Measurements from ENCODE around the gene FAM131A. TPM values are rescaled to one million over a fixed set of nuclear protein-coding genes. Genes with fewer than 3 reads are reported as not detected.

Gene FAM131A
- total RNA-seq, 1 donor from 2014 or later = 13.9 TPM

DNA sequence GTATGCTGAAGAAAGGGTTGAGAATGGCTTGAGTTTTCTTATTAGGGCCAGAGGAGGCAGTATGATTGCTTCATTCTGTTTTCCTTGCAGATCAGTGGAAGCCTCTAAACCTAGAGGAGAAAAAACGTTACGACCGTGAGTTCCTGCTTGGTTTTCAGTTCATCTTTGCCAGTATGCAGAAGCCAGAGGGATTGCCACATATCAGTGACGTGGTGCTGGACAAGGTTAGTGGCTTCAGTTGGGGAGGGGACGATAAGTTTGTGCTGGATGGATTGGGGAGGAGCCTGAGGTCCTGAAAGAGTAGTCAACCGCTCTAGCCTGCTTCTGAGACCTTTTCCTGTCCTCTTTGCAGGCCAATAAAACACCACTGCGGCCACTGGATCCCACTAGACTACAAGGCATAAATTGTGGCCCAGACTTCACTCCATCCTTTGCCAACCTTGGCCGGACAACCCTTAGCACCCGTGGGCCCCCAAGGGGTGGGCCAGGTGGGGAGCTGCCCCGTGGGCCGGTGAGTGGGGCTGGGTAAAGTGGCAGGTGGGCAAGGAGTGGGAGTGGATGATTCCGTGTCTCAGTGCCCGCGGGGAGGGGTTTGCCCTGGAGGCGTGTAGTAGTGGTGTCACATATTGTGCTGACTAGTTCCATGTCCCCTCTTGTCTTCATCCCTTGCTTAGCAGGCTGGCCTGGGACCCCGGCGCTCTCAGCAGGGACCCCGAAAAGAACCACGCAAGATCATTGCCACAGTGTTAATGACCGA is 14.5 kb upstream of the FAM131A start:
- no peak for DNase-seq (ENCODE audit: low spot score)
- H3K9me3 Mint-ChIP-seq = no peaks in the 10 kb centered on the region
- H3K27ac Mint-ChIP-seq = no peak overlapping the region
- intact Hi-C loops (cut with micrococcal nuclease) = no loop called here
- peaks cover 95% of the 10 kb centered on the region for H3K36me3 Mint-ChIP-seq (ENCODE audit: low read depth)
- H3K27me3 Mint-ChIP-seq (ENCODE audit: low read depth) = no peaks in the 10 kb centered on the region
- H3K4me1 Mint-ChIP-seq (ENCODE audit: low read depth) = peaks cover 19% of the 10 kb centered on the region
- no peak overlapping the region for H3K4me3 Mint-ChIP-seq (ENCODE audit: low read depth)

DNA sequence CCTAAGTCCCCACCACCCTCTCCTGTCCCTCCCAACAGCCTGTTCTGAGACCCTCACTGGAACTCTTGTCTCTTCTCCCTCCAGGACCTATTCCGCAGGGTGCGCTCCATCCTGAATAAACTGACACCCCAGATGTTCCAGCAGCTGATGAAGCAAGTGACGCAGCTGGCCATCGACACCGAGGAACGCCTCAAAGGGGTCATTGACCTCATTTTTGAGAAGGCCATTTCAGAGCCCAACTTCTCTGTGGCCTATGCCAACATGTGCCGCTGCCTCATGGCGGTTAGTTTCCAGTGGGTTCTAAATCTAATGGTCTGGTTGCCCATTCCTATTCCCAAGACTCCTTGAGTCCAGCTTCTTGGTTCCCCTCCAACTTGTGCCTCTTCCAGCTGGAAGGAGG is 13.7 kb upstream of the FAM131A start:
- Mint-ChIP-seq H3K9me3 (no peaks in the 10 kb centered on the region), H3K4me3 (ENCODE audit: low read depth) (no peak overlapping the region), H3K27me3 (ENCODE audit: low read depth) (no peaks in the 10 kb centered on the region), H3K27ac (no peak overlapping the region), H3K4me1 (ENCODE audit: low read depth) (peaks cover 20% of the 10 kb centered on the region), H3K36me3 (ENCODE audit: low read depth) (peaks cover 99% of the 10 kb centered on the region)
- intact Hi-C loops (cut with micrococcal nuclease) = no loop called here
- no peak for DNase-seq (ENCODE audit: low spot score)

DNA sequence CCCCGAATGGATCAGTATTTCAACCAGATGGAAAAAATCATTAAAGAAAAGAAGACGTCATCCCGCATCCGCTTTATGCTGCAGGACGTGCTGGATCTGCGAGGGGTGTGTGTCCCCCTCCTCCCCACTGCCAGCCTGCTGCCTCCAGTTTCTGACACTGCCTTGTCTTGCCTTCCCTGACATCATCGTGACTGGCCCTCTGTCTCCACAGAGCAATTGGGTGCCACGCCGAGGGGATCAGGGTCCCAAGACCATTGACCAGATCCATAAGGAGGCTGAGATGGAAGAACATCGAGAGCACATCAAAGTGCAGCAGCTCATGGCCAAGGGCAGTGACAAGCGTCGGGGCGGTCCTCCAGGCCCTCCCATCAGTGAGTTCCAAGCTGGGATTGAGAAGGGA is 12.1 kb upstream of the FAM131A start:
- H3K9me3 Mint-ChIP-seq = no peaks in the 10 kb centered on the region
- no peak for DNase-seq (ENCODE audit: low spot score)
- peaks cover 98% of the 10 kb centered on the region for H3K36me3 Mint-ChIP-seq (ENCODE audit: low read depth)
- peaks cover 17% of the 10 kb centered on the region for H3K4me1 Mint-ChIP-seq (ENCODE audit: low read depth)
- intact Hi-C loops (cut with micrococcal nuclease) = no loop called here
- H3K27me3 Mint-ChIP-seq (ENCODE audit: low read depth) = no peaks in the 10 kb centered on the region
- peak overlapping the region; percentile 64 for H3K27ac Mint-ChIP-seq
- no peak overlapping the region for H3K4me3 Mint-ChIP-seq (ENCODE audit: low read depth)

DNA sequence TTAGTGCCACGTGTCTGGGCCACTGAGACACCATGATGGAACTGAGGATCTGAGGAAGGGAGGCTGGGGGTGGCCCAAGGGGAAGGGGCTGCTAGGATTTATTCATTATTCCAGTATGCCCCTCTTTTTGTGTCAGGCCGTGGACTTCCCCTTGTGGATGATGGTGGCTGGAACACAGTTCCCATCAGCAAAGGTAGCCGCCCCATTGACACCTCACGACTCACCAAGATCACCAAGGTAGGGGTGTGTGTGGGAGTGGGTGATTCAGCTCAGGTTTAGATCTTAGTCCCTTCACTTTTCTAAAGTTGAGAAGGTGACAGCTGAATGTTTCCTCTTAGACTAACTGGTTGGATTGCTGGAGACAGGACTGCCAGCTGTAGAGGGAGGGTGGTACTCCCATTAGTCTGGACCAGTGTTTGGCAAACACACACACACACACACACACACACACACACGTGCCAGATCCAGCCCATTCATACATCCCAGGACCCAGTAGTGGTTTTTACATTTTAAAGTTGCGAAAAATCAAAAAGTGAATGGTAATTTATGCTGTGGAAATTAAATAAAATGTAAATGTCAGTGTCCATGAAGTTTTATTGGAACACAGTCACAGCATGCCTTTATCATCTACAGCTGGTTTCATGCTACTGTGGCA is 11.6 kb upstream of the FAM131A start:
- H3K27ac Mint-ChIP-seq = peak overlapping the region; percentile 59
- peaks cover 97% of the 10 kb centered on the region for H3K36me3 Mint-ChIP-seq (ENCODE audit: low read depth)
- peaks cover 17% of the 10 kb centered on the region for H3K4me1 Mint-ChIP-seq (ENCODE audit: low read depth)
- H3K4me3 Mint-ChIP-seq (ENCODE audit: low read depth) = no peak overlapping the region
- intact Hi-C loops (cut with micrococcal nuclease) = no loop called here
- DNase-seq (ENCODE audit: low spot score) = no peak
- no peaks in the 10 kb centered on the region for H3K27me3 Mint-ChIP-seq (ENCODE audit: low read depth)
- no peaks in the 10 kb centered on the region for H3K9me3 Mint-ChIP-seq

DNA sequence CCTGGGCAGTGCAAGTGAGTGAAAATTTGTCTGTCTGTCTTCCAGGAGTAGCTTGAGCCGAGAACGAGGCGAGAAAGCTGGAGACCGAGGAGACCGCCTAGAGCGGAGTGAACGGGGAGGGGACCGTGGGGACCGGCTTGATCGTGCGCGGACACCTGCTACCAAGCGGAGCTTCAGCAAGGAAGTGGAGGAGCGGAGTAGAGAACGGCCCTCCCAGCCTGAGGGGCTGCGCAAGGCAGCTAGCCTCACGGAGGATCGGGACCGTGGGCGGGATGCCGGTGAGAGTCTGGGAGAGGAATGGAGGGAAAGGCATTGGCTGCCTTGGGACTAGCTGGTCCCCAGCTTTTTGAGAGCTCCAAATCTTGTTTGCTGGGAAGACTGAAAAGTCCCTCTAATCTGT is 10.2 kb upstream of the FAM131A start:
- Mint-ChIP-seq H3K4me3 (ENCODE audit: low read depth) (no peak overlapping the region), H3K27ac (no peak overlapping the region), H3K4me1 (ENCODE audit: low read depth) (peaks cover 17% of the 10 kb centered on the region), H3K27me3 (ENCODE audit: low read depth) (no peaks in the 10 kb centered on the region), H3K9me3 (no peaks in the 10 kb centered on the region), H3K36me3 (ENCODE audit: low read depth) (peaks cover 97% of the 10 kb centered on the region)
- intact Hi-C loops (cut with micrococcal nuclease) = no loop called here
- DNase-seq (ENCODE audit: low spot score) = no peak

DNA sequence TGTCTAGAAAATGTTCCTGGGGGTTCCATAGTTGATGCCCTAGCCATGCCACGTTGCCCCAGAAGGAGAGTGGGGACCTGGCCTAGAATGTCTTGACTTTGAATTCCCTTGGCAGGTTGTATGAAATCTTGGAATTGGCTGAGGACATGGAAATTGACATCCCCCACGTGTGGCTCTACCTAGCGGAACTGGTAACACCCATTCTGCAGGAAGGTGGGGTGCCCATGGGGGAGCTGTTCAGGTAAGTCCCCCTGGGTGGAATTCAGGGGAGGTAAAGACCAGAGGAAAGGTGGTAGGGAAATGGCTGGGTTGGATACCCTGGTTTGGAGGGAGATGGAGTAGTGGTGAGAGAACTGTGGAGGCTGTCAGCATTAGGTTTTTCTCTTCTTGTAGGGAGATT is 8.9 kb upstream of the FAM131A start:
- no peaks in the 10 kb centered on the region for H3K9me3 Mint-ChIP-seq
- intact Hi-C loops (cut with micrococcal nuclease) = no loop called here
- H3K27me3 Mint-ChIP-seq (ENCODE audit: low read depth) = no peaks in the 10 kb centered on the region
- no peak for DNase-seq (ENCODE audit: low spot score)
- H3K36me3 Mint-ChIP-seq (ENCODE audit: low read depth) = peaks cover 97% of the 10 kb centered on the region
- no peak overlapping the region for H3K4me3 Mint-ChIP-seq (ENCODE audit: low read depth)
- H3K4me1 Mint-ChIP-seq (ENCODE audit: low read depth) = peaks cover 31% of the 10 kb centered on the region
- no peak overlapping the region for H3K27ac Mint-ChIP-seq

DNA sequence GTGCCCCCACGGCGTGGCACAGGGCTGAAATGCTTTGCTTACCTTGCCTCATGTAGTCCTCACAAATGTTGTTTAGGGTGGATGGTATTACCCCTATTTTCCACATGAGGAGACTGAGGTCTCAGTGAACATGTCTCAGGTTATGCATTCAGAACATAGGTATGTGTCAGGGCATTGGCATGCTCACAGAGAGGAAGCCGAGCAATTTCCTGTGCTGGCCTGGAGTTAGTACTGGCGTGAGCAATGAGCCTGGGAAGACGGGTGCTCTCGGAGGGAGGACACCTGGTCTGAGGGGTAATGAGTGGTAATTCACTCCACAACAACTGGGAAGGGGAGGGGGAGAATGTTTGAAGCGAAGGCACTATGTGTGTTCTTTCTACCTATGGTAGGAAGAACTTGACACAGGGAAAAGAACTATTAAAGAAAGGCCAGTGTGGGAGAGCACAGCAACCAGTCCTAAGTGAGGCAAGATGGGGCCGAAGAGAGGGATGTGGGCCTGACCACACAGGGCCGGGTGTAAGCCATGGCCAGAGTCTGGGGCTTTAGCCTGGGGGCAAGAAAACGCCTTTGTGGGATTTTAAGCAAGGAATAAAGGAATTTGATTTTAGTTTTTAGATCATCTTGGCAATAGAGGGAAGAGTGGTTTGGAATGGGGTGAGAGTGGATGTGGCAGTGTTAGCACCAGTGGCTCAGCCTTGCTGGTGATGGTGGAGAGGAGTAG is 4.9 kb upstream of the FAM131A start:
- peaks cover 74% of the 10 kb centered on the region for H3K36me3 Mint-ChIP-seq (ENCODE audit: low read depth)
- no peak overlapping the region for H3K4me3 Mint-ChIP-seq (ENCODE audit: low read depth)
- DNase-seq (ENCODE audit: low spot score) = no peak
- peaks cover 49% of the 10 kb centered on the region for H3K4me1 Mint-ChIP-seq (ENCODE audit: low read depth)
- H3K27me3 Mint-ChIP-seq (ENCODE audit: low read depth) = no peaks in the 10 kb centered on the region
- no peaks in the 10 kb centered on the region for H3K9me3 Mint-ChIP-seq
- peak overlapping the region; percentile 95 for H3K27ac Mint-ChIP-seq
- intact Hi-C loops (cut with micrococcal nuclease) = no loop called here

DNA sequence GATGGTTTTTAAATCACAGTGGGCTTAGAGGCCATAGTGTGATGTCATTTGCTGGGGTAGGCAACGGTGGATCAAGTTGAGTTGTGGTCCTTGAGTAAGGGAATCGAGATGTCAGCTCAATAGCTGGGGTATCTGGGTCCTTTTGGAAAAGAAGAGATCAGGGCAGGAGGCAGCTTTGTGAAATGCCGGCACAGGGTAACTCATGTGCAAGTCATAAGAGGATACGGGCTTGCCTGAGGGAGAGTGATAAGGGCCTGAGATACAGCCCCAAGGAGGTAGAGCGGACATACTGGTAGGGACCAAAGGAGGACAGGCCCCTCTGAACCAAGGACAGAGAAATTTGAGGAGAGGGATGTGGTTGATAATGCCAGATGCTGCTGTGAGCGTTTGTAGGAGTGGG is 4.2 kb upstream of the FAM131A start:
- DNase-seq (ENCODE audit: low spot score) = no peak
- H3K27ac Mint-ChIP-seq = peak overlapping the region; percentile 95
- no peaks in the 10 kb centered on the region for H3K27me3 Mint-ChIP-seq (ENCODE audit: low read depth)
- H3K36me3 Mint-ChIP-seq (ENCODE audit: low read depth) = peaks cover 69% of the 10 kb centered on the region
- intact Hi-C loops (cut with micrococcal nuclease) = no loop called here
- H3K9me3 Mint-ChIP-seq = no peaks in the 10 kb centered on the region
- H3K4me1 Mint-ChIP-seq (ENCODE audit: low read depth) = peaks cover 54% of the 10 kb centered on the region
- H3K4me3 Mint-ChIP-seq (ENCODE audit: low read depth) = no peak overlapping the region

DNA sequence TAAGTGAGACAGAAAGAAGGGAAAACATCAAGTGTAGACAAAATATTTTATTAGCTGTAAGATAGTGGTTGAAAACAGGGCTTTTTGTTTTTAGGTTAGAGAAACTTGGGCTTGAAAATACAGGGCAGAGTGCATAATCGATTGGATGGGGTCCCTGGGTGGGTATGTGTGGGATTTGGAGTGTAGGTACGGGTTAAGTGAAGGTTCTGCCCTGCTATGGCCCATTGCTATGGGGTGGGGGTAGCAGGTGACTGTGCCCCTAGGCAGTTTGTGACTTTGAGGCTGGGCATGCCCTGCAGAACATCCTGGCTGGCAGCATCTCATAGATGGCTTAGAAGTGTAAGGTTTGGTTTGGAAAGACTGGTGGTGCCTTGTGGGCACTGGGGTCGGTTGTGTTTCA is 3.7 kb upstream of the FAM131A start:
- no peaks in the 10 kb centered on the region for H3K27me3 Mint-ChIP-seq (ENCODE audit: low read depth)
- DNase-seq (ENCODE audit: low spot score) = no peak
- peaks cover 53% of the 10 kb centered on the region for H3K4me1 Mint-ChIP-seq (ENCODE audit: low read depth)
- H3K27ac Mint-ChIP-seq = peak overlapping the region; percentile 95
- intact Hi-C loops (cut with micrococcal nuclease) = loop anchor here (1.0 to 2.0 kb wide), 3 partner anchors 19 to 35 kb away; partner anchors contain the start of genes EIF4G1 and PSMD2
- H3K4me3 Mint-ChIP-seq (ENCODE audit: low read depth) = peak overlapping the region; percentile 17
- peaks cover 64% of the 10 kb centered on the region for H3K36me3 Mint-ChIP-seq (ENCODE audit: low read depth)
- H3K9me3 Mint-ChIP-seq = no peaks in the 10 kb centered on the region

DNA sequence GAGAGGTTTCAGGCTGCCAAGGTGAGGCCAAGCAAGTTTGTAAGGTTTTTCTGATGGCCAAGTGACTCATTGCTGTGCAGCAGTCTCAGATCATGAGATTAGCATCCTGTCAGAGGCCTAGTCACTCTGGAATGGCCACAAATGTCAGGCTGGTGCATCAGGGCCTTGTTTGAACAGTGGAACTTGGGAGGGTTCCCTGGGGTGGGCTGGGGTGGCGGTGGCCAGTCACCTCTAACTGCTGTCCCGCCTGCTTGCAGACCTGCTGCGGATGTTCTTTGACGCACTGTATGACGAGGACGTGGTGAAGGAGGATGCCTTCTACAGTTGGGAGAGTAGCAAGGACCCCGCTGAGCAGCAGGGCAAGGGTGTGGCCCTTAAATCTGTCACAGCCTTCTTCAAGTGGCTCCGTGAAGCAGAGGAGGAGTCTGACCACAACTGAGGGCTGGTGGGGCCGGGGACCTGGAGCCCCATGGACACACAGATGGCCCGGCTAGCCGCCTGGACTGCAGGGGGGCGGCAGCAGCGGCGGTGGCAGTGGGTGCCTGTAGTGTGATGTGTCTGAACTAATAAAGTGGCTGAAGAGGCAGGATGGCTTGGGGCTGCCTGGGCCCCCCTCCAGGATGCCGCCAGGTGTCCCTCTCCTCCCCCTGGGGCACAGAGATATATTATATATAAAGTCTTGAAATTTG is 2.8 kb upstream of the FAM131A start:
- no peaks in the 10 kb centered on the region for H3K9me3 Mint-ChIP-seq
- peaks cover 55% of the 10 kb centered on the region for H3K36me3 Mint-ChIP-seq (ENCODE audit: low read depth)
- H3K27me3 Mint-ChIP-seq (ENCODE audit: low read depth) = no peaks in the 10 kb centered on the region
- H3K4me1 Mint-ChIP-seq (ENCODE audit: low read depth) = peaks cover 50% of the 10 kb centered on the region
- intact Hi-C loops (cut with micrococcal nuclease) = loop anchor here (1.0 to 2.0 kb wide), 3 partner anchors 20 to 36 kb away; partner anchors contain the start of genes EIF4G1 and PSMD2
- peak; percentile 42 for DNase-seq (ENCODE audit: low spot score)
- H3K4me3 Mint-ChIP-seq (ENCODE audit: low read depth) = peak overlapping the region; percentile 65
- H3K27ac Mint-ChIP-seq = peak overlapping the region; percentile 95

DNA sequence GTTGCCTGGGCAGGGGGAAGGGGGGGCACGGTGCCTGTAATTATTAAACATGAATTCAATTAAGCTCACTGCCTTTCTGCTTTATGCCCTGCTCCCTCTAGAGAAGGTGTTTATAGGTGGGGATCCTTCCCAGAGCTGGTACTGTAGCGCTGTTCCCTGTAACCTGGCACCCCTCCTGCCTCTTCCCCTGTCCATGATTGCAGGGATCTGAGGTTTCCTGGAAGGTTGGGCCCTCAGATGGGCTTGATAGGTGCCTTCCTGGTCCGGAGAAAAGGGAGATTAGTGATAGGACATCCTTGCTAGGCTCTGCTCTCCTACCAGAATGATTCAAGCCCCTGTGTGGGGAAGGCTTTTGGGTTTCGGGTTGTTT is 2.1 kb upstream of the FAM131A start:
- peaks cover 50% of the 10 kb centered on the region for H3K36me3 Mint-ChIP-seq (ENCODE audit: low read depth)
- intact Hi-C loops (cut with micrococcal nuclease) = loop anchor here (2.0 kb wide), 2 partner anchors 20 to 36 kb away; partner anchors contain the start of genes EIF4G1 and PSMD2
- H3K4me3 Mint-ChIP-seq (ENCODE audit: low read depth) = peak overlapping the region; percentile 64
- peaks cover 50% of the 10 kb centered on the region for H3K4me1 Mint-ChIP-seq (ENCODE audit: low read depth)
- no peaks in the 10 kb centered on the region for H3K9me3 Mint-ChIP-seq
- DNase-seq (ENCODE audit: low spot score) = no peak
- no peaks in the 10 kb centered on the region for H3K27me3 Mint-ChIP-seq (ENCODE audit: low read depth)
- H3K27ac Mint-ChIP-seq = peak overlapping the region; percentile 86
